GM12878 (cell line): ENCODE results near the gene LIX1L. TPM values are rescaled to one million over a fixed set of nuclear protein-coding genes. Genes with fewer than 3 reads are reported as not detected.
A peak's percentile ranks its signal among the peaks of the same experiment; 100 is the strongest.

Experiments used
- ATAC-seq: fragments of 200-7000 bp; cut with Tn5 transposase; 3 replicates; pipeline ENCODE4 v1.9.1; 2020; ENCODE audit warnings: mild to moderate bottlenecking, moderate library complexity
- BruUV-seq: library from RNA; stranded (reverse); fragments of 400-500 nt; replicated peaks from 2 replicates; lab custom pipeline; 2021; lab: Mats Ljungman, UMichigan
- CTCF ChIA-PET: fragments of 300-600 bp; sonication (Branson Sonifier 250); formaldehyde crosslinking; extraction: SDS; loops from one replicate; lab custom pipeline; 2021; ENCODE audit warnings: inconsistent platforms; lab: Yijun Ruan, JAX
- POLR2A ChIA-PET: fragments of 350-600 bp; formaldehyde crosslinking; extraction: SDS; loops from one replicate; lab custom pipeline; 2021; ENCODE audit warnings: inconsistent platforms; lab: Charles Lee
- RAD21 ChIA-PET: fragments of 300-600 bp; sonication (Branson Sonifier 250); formaldehyde crosslinking; loops from one replicate; lab custom pipeline; 2023; ENCODE audit warnings: antibody characterized with exemption; ENCODE audit not compliant: unreplicated experiment; lab: Charles Lee
- SMC1A ChIA-PET: fragments of 300-600 bp; sonication (Branson Sonifier 250); formaldehyde crosslinking; loops from one replicate; lab custom pipeline; 2023; ENCODE audit not compliant: unreplicated experiment, uncharacterized antibody; lab: Charles Lee
- DNase-seq: peaks from one replicate; pipeline ENCODE4 v3.0.0-alpha.2; 2011; ENCODE audit warnings: low read depth, low spot score
- FAIRE-seq: peaks from 3 replicates; lab custom pipeline; 2011; peaks lifted over from hg19 to GRCh38; lab: Jason Lieb, UNC
- H2AFZ ChIP-seq: 2 replicates; pipeline ENCODE4 v1.6.0; 2011; ENCODE audit warnings: low read depth, low read length, control low read depth; ENCODE audit not compliant: control insufficient read depth
- H3K27ac ChIP-seq: 2 replicates; pipeline ENCODE4 v1.5.1; 2011; ENCODE audit warnings: control low read depth; ENCODE audit not compliant: control insufficient read depth, insufficient read depth
- H3K27me3 ChIP-seq, 2 experiments: replicated peaks in 1 of 2; 2 replicates each; pipeline versions ENCODE4 v1.6.0 to v1.6.1; 2011; ENCODE audit warnings: low read length in 1 of 2; ENCODE audit not compliant: control insufficient read depth in 2 of 2, insufficient read depth in 2 of 2
- H3K36me3 ChIP-seq, 2 experiments: 2 replicates each; pipeline ENCODE4 v1.5.1; 2011; ENCODE audit warnings: low read length in 1 of 2; ENCODE audit not compliant: control insufficient read depth in 2 of 2, insufficient read depth in 2 of 2
- H3K4me1 ChIP-seq: 2 replicates; pipeline ENCODE4 v1.6.1; 2011; ENCODE audit warnings: mild to moderate bottlenecking, low read length, moderate library complexity, mixed read lengths; ENCODE audit not compliant: control insufficient read depth, insufficient read depth
- H3K4me2 ChIP-seq: 2 replicates; pipeline ENCODE4 v1.6.0; 2011; ENCODE audit warnings: control low read depth; ENCODE audit not compliant: control insufficient read depth, insufficient read depth
- H3K4me3 ChIP-seq: fragments of 200-600 bp; sonication (generic); 2 replicates; pipeline ENCODE4 v1.5.1; 2016
- H3K79me2 ChIP-seq: 2 replicates; pipeline ENCODE4 v1.6.0; 2011; ENCODE audit warnings: low read length; ENCODE audit not compliant: control insufficient read depth, insufficient read depth
- H3K9ac ChIP-seq: 2 replicates; pipeline ENCODE4 v1.8.0; 2011; ENCODE audit warnings: low read length, control low read depth, mixed read lengths; ENCODE audit not compliant: control insufficient read depth, insufficient read depth
- H3K9me3 ChIP-seq: replicated peaks from 3 replicates; pipeline ENCODE4 v1.5.1; 2011; ENCODE audit warnings: mild to moderate bottlenecking, low read length; ENCODE audit not compliant: control insufficient read depth, insufficient read depth
- H4K20me1 ChIP-seq: 2 replicates; pipeline ENCODE4 v1.6.0; 2011; ENCODE audit not compliant: control insufficient read depth, insufficient read depth
- EP300 ChIP-seq, 2 experiments: fragments of 150-350 bp in 1 of 2; IDR thresholded peaks; 2 replicates each; pipeline ENCODE4 v1.6.1; 2011 to 2012; ENCODE audit warnings: low read depth in 2 of 2, low read length in 2 of 2, borderline replicate concordance in 1 of 2, improper control_type of control experiment in 1 of 2, inconsistent platforms in 1 of 2; ENCODE audit not compliant: control insufficient read depth in 1 of 2
- HCFC1 ChIP-seq: fragments of 150-350 bp; IDR thresholded peaks from 2 replicates; pipeline ENCODE4 v1.6.1; 2014; ENCODE audit warnings: low read length
- JUND ChIP-seq: IDR thresholded peaks from 2 replicates; pipeline ENCODE4 v1.6.1; 2012; ENCODE audit warnings: low read depth, mild to moderate bottlenecking, low read length, improper control_type of control experiment, moderate library complexity
- POLR2AphosphoS5 ChIP-seq: IDR thresholded peaks from 2 replicates; pipeline ENCODE4 v1.6.1; 2011; ENCODE audit warnings: mild to moderate bottlenecking, low read length, inconsistent platforms
- SRF ChIP-seq, 2 experiments: IDR thresholded peaks; 2 replicates each; pipeline ENCODE4 v1.6.1; 2011; ENCODE audit warnings: low read depth in 2 of 2, low read length in 2 of 2, mild to moderate bottlenecking in 1 of 2, moderate library complexity in 1 of 2
- TCF3 ChIP-seq: IDR thresholded peaks from 2 replicates; pipeline ENCODE4 v1.6.1; 2012; ENCODE audit warnings: low read depth, mild to moderate bottlenecking, low read length, borderline replicate concordance; ENCODE audit not compliant: insufficient read depth
- ZNF207 ChIP-seq: fragments of 450-650 bp; IDR thresholded peaks from 2 replicates; pipeline ENCODE4 v1.6.1; 2014; ENCODE audit warnings: antibody characterized with exemption, mild to moderate bottlenecking, borderline replicate concordance
- in situ Hi-C: fragments of 300-500 bp; cut with MboI; formaldehyde crosslinking; loops from 9 replicates; pipeline ENCODE4 v1.14.3; 2018; ENCODE audit warnings: mixed read lengths
- intact Hi-C: fragments of 100-400 bp; cut with micrococcal nuclease; formaldehyde crosslinking; loops from one replicate; pipeline ENCODE4 v1.14.2; 2022; ENCODE audit not compliant: unreplicated experiment
- polyA plus RNA-seq, 11 experiments: library from polyadenylated mRNA; depleted of rRNA in 4 of 11; unstranded in 6 of 11; stranded (reverse) in 5 of 11; fragments of >200 nt; fragmentation: Nextera tagmentation in 4 of 11; fragmentation: Illumina TruSeq in 1 of 11; extraction: Ambion mirVana in 4 of 11; extraction: Trizol in 1 of 11; gene quantifications; 1 replicate in 1 of 11; 2 replicates in 10 of 11; pipeline versions ENCODE4 v1.2.1 to v1.2.3, GENCODE V29; 2011 to 2016; ENCODE audit warnings: inconsistent platforms in 2 of 11, missing spikeins in 2 of 11, low read depth in 1 of 11
- total RNA-seq, 4 experiments: library from RNA; depleted of rRNA in 3 of 4; stranded (reverse); fragments of >200 nt in 3 of 4; fragmentation: Illumina TruSeq in 1 of 4; extraction: Trizol in 1 of 4; gene quantifications; 2 replicates each; pipeline versions ENCODE4 v1.2.1 to v1.2.3, GENCODE V29; 2013 to 2021
- TF ChIP-seq, protein P1 (sequence below): fragments of 450-650 bp; formaldehyde crosslinking; IDR thresholded peaks from 2 replicates; pipeline ENCODE4 v1.4.0; 2022; ENCODE audit warnings: mild to moderate bottlenecking, moderate library complexity

LIX1L gene
- total and polyA plus RNA-seq, 10 of the 15 experiments (the other 5 are each of a cell fraction or from before 2014, with no cell fraction given), result 5.5 to 48.2 (median 15.3) TPM

DNA sequence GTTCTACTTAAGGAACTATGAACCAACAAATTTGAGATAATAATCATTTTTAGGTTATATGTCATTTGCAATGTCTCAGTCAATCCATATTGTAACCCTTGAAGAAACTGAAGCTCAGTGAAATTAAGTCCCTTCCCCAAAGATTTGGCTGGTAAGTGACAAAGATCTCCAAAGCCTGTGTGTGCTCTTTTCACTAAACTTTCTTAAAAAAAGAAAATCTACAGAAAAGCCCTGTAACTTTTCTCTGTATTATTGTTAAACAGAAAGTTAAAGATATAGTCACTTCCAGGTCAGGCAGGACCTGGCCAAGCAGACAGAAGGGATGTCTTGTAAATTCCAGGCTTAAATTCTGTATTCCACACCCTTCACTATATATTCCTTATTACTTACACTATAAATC is 1.5 kb downstream of the LIX1L start:
- Histone ChIP-seq H3K9me3 (no peaks in the 10 kb centered on the region), H3K27ac (peak overlapping the region; percentile 73), H3K9ac (peak overlapping the region; percentile 72), H3K4me2 (peak overlapping the region; percentile 93), H3K36me3 (no peaks in the 10 kb centered on the region; a peak in 1 of 4 replicates), H3K4me1 (peaks cover 7% of the 10 kb centered on the region), H2AFZ (no peak overlapping the region; the same call in 1 of the 2 replicates)
- ATAC-seq (no peak), FAIRE-seq (no peak), DNase-seq (no peak)
- SMC1A ChIA-PET, result interaction anchor here (0.6 to 4.1 kb wide), 11 partner anchors 8 to 111 kb away, joined by 3 to 37 read pairs (median 6); partner anchors contain the start of genes ANKRD34A, NUDT17, POLR3GL and RBM8A
- CTCF ChIA-PET, result interaction anchor here (0.8 to 4.1 kb wide), 7 partner anchors 8 to 64 kb away, joined by 3 to 27 read pairs (median 5); partner anchors contain the start of genes ANKRD34A, POLR3GL and RBM8A
- in situ Hi-C loops (no loop called here), intact Hi-C loops (no loop called here)
- RAD21 ChIA-PET, result interaction anchor here (4.7 kb wide), 1 partner anchor 22 kb away, joined by 47 read pairs; no protein-coding TSS in a partner anchor
- POLR2A ChIA-PET, result interaction anchor here (1.4 to 5.8 kb wide), 5 partner anchors 8 to 81 kb away, joined by 7 to 58 read pairs (median 18); partner anchors contain the start of genes ANKRD34A, POLR3GL and RBM8A
- TF ChIP-seq, protein P1, sequence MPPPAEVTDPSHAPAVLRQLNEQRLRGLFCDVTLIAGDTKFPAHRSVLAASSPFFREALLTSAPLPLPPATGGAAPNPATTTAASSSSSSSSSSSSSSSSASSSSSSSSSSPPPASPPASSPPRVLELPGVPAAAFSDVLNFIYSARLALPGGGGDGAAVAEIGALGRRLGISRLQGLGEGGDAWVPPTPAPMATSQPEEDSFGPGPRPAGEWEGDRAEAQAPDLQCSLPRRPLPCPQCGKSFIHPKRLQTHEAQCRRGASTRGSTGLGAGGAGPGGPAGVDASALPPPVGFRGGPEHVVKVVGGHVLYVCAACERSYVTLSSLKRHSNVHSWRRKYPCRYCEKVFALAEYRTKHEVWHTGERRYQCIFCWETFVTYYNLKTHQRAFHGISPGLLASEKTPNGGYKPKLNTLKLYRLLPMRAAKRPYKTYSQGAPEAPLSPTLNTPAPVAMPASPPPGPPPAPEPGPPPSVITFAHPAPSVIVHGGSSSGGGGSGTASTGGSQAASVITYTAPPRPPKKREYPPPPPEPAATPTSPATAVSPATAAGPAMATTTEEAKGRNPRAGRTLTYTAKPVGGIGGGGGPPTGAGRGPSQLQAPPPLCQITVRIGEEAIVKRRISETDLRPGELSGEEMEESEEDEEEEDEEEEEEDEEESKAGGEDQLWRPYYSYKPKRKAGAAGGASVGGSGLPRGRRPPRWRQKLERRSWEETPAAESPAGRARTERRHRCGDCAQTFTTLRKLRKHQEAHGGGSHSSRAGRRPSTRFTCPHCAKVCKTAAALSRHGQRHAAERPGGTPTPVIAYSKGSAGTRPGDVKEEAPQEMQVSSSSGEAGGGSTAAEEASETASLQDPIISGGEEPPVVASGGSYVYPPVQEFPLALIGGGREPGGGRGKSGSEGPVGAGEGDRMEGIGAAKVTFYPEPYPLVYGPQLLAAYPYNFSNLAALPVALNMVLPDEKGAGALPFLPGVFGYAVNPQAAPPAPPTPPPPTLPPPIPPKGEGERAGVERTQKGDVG (CRISPR knock-in tag), result no peak
- TF ChIP-seq POLR2AphosphoS5 (no peak), EP300 (IDR thresholded peaks at IDR 0.05; ENCODE audit: borderline replicate concordance in 1 of 2, control insufficient read depth in 1 of 2, low read depth in 2 of 2, low read length in 2 of 2) (no peak), TCF3 (no peak), HCFC1 (no peak), ZNF207 (no peak), JUND (no peak), SRF (IDR thresholded peaks at IDR 0.05; ENCODE audit: low read depth in 2 of 2, low read length in 2 of 2) (no peak)
- TF ChIP-seq, all 136 proteins: peak for 0
- Histone ChIP-seq H3K27me3 (no peaks in the 10 kb centered on the region; a peak in 1 of 4 replicates), H3K79me2 (peaks cover 21% of the 10 kb centered on the region), H4K20me1 (no peaks in the 10 kb centered on the region), H3K4me3 (peak overlapping the region; percentile 78)
- BruUV-seq, result no TSS peak
